Tibial nerve (tissue), 4 donors: ENCODE results near the gene SEMA5A.

ENCODE experiments used
- CTCF ChIP-seq, 5 experiments: fragments of 200-600 bp in 3 of 5; fragments of 450-650 bp in 2 of 5; sonication (generic) in 3 of 5; IDR thresholded peaks; one replicate each; pipeline ENCODE4 v1.5.1; 2016 to 2019; ENCODE audit warnings: antibody characterized with exemption in 5 of 5, mild to moderate bottlenecking in 3 of 5, moderate library complexity in 2 of 5
- EP300 ChIP-seq, 2 donors: sonication (generic); formaldehyde crosslinking; IDR thresholded peaks; one replicate each; pipeline ENCODE4 v1.6.1; 2017; ENCODE audit warnings: antibody characterized with exemption in 2 of 2, mild to moderate bottlenecking in 1 of 2
- POLR2A ChIP-seq, 2 donors: fragments of 450-650 bp; IDR thresholded peaks; one replicate each; pipeline ENCODE4 v1.6.1; 2017; ENCODE audit warnings: antibody characterized with exemption in 2 of 2, mild to moderate bottlenecking in 2 of 2, moderate library complexity in 2 of 2

DNA sequence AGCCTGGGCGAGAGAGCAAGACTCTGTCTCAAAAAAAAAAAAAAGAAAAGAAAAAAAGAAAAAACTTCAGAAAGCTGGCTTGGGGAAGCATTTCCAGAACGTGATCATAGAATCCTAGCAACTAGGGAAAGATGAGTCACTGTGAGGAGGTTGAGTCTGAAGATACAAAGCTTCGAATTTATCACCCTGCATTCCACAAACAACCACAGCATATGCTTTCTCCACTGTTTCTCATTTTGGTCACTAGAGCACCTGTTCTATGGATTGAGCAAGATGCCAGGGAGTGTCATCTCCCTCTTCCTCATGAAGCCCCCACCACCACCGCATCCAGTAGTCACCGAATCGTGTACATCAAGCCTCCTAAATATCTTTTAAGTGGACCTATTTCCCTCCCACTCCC lies 37.9 kb downstream of the SEMA5A start:
- TF ChIP-seq CTCF (IDR thresholded peaks at IDR 0.05) (no peak), POLR2A (IDR thresholded peaks at IDR 0.05) (no peak), EP300 (IDR thresholded peaks at IDR 0.05) (no peak)
